Measurements from ENCODE around the gene PCDH15.

Gene PCDH15

DNA sequence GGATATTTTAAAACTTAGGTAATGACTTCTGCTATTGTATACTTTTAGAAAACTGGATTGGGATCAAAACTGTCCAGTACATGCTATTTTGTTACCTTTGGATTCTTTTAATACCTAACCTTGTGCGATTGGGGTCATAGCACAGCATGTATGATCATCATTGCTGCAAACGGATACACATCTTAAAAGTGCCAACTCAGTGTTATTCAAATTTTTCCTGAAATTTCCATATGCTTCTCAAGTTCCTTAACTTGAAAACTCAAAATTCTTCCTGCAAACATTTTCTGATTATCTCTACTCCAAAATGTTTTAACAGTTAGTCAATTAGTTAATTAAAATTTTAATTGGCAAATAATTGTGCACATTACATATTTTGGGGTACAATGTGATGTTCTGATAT, 147.5 kb downstream of the PCDH15 start:
- Histone ChIP-seq H3K27me3 (ENCODE audit: insufficient read depth, low read length) (no peaks in the 10 kb centered on the region), H3K4me1 (ENCODE audit: control insufficient read depth, insufficient read depth, low read length, unreplicated experiment) (no peaks in the 10 kb centered on the region), H3K4me3 (ENCODE audit: low read depth, low read length) (no peak overlapping the region), H3K36me3 (ENCODE audit: insufficient read depth, low read length) (no peaks in the 10 kb centered on the region), H3K27ac (ENCODE audit: low read depth, low read length) (no peak overlapping the region), H2AFZ (ENCODE audit: low read length, unreplicated experiment) (no peak overlapping the region), H3K79me2 (ENCODE audit: control insufficient read depth, insufficient read depth, low read length, unreplicated experiment) (no peaks in the 10 kb centered on the region)

DNA sequence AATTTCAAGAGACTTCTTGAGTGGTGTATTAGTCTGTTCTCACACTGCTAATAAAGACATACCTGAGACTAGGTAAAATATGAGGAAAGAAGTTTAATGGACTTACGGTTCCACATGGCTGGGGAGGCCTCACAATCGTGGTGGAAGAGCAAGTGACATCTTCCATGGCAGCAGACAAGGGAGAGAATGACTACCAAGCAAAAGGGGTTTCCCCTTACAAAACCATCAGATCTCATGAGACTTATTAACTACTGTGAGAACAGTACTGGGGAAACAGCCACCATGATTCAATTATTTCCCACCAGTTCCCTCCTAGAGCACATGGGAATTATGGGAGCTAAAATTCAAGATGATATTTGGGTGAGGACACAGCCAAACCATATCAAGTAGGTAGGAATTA, 150.5 kb downstream of the PCDH15 start:
- no peak overlapping the region for H3K27ac ChIP-seq (ENCODE audit: low read depth, low read length)
- no peaks in the 10 kb centered on the region for H3K36me3 ChIP-seq (ENCODE audit: insufficient read depth, low read length)
- H3K27me3 ChIP-seq (ENCODE audit: insufficient read depth, low read length): no peaks in the 10 kb centered on the region
- no peak overlapping the region for H3K4me3 ChIP-seq (ENCODE audit: low read depth, low read length)
- H3K79me2 ChIP-seq (ENCODE audit: control insufficient read depth, insufficient read depth, low read length, unreplicated experiment): no peaks in the 10 kb centered on the region
- H3K4me1 ChIP-seq (ENCODE audit: control insufficient read depth, insufficient read depth, low read length, unreplicated experiment): no peaks in the 10 kb centered on the region
- no peak overlapping the region for H2AFZ ChIP-seq (ENCODE audit: low read length, unreplicated experiment)

DNA sequence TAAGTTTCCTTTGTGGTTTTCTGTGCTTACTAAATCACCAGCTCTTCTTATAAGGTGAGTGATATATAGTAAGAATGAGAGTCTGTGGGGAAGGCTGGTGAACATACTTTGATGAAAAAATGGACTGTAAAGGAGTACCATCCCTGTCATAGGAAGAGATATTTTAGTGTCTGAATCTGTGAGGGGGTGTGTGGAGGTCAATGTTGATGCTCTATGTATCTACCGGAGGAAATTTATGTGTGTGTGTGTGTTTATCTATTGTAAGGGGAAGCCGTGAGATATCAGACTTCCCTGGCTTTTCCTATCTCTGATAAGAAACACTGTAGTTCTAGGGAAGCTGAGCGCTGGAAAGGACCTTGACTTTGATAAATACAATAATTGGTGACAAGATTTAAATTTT, 179.0 kb downstream of the PCDH15 start:
- H3K36me3 ChIP-seq (ENCODE audit: insufficient read depth, low read length): no peaks in the 10 kb centered on the region
- no peak overlapping the region for H2AFZ ChIP-seq (ENCODE audit: low read length, unreplicated experiment)
- no peak overlapping the region for H3K4me3 ChIP-seq (ENCODE audit: low read depth, low read length)
- H3K27me3 ChIP-seq (ENCODE audit: insufficient read depth, low read length): no peaks in the 10 kb centered on the region
- no peak overlapping the region for H3K27ac ChIP-seq (ENCODE audit: low read depth, low read length)
- H3K4me1 ChIP-seq (ENCODE audit: control insufficient read depth, insufficient read depth, low read length, unreplicated experiment): no peaks in the 10 kb centered on the region
- no peaks in the 10 kb centered on the region for H3K79me2 ChIP-seq (ENCODE audit: control insufficient read depth, insufficient read depth, low read length, unreplicated experiment)

DNA sequence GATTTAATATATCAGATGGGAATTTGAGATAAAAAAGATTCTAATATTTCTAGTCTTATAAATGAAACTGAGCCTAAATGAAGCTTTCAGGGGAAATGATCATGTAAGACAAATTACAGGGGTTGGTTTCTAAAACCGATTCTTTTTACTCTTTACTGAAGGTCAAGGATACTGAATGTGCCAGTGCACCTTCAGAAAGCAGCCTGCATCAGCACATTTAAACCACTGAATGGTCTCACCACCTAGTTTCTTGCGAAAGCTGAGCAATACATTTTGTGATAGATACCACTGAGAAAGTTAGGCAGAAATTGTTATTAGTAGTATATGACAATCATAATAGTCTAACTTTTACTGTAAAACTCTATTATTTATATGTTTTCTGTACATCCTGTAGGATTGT, 180.7 kb downstream of the PCDH15 start:
- H3K27me3 ChIP-seq (ENCODE audit: insufficient read depth, low read length): no peaks in the 10 kb centered on the region
- no peak overlapping the region for H3K4me3 ChIP-seq (ENCODE audit: low read depth, low read length)
- no peak overlapping the region for H3K27ac ChIP-seq (ENCODE audit: low read depth, low read length)
- no peaks in the 10 kb centered on the region for H3K4me1 ChIP-seq (ENCODE audit: control insufficient read depth, insufficient read depth, low read length, unreplicated experiment)
- H2AFZ ChIP-seq (ENCODE audit: low read length, unreplicated experiment): no peak overlapping the region
- no peaks in the 10 kb centered on the region for H3K36me3 ChIP-seq (ENCODE audit: insufficient read depth, low read length)
- H3K79me2 ChIP-seq (ENCODE audit: control insufficient read depth, insufficient read depth, low read length, unreplicated experiment): no peaks in the 10 kb centered on the region

DNA sequence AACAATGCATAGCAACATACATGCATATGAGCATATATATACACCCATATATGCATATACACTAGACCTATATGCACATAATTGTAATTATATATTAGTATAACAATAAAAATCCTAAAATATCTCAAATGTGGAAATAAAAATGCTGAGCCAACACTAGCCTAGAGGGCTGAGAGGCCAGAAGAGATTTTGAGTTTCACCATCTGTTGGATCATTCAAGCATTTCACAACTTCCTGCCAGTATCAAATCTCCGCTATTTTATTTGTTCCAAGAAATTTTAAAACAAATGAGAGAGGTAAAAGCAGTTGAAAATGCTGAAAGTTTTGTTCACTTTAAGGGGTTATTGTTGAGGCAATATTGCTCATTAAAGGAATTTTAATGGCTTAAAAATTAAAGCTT, 187.0 kb downstream of the PCDH15 start:
- H3K4me3 ChIP-seq (ENCODE audit: low read depth, low read length): no peak overlapping the region
- H3K27me3 ChIP-seq (ENCODE audit: insufficient read depth, low read length): no peaks in the 10 kb centered on the region
- H3K4me1 ChIP-seq (ENCODE audit: control insufficient read depth, insufficient read depth, low read length, unreplicated experiment): no peaks in the 10 kb centered on the region
- no peaks in the 10 kb centered on the region for H3K36me3 ChIP-seq (ENCODE audit: insufficient read depth, low read length)
- no peaks in the 10 kb centered on the region for H3K79me2 ChIP-seq (ENCODE audit: control insufficient read depth, insufficient read depth, low read length, unreplicated experiment)
- no peak overlapping the region for H2AFZ ChIP-seq (ENCODE audit: low read length, unreplicated experiment)
- H3K27ac ChIP-seq (ENCODE audit: low read depth, low read length): no peak overlapping the region

DNA sequence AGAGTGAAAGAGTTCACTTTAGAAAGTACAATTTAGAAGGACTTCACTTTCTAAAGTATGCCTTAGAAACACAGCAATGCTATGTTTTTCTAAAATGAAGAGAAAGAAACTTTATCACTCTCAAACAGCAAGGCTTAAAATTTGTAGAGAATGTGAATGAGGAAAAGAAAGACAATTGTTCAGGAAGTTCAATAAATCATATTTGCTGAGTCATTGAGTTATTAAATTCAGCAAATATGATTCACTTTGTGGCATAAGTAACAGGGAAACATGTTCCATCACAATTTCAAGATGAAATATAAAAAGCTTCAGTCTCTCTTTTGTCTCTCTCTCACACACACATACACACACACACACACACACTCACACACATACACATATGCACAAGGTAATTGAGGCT, 187.9 kb downstream of the PCDH15 start:
- no peak overlapping the region for H3K27ac ChIP-seq (ENCODE audit: low read depth, low read length)
- H3K4me3 ChIP-seq (ENCODE audit: low read depth, low read length): no peak overlapping the region
- H3K4me1 ChIP-seq (ENCODE audit: control insufficient read depth, insufficient read depth, low read length, unreplicated experiment): no peaks in the 10 kb centered on the region
- H2AFZ ChIP-seq (ENCODE audit: low read length, unreplicated experiment): no peak overlapping the region
- no peaks in the 10 kb centered on the region for H3K36me3 ChIP-seq (ENCODE audit: insufficient read depth, low read length)
- no peaks in the 10 kb centered on the region for H3K79me2 ChIP-seq (ENCODE audit: control insufficient read depth, insufficient read depth, low read length, unreplicated experiment)
- no peaks in the 10 kb centered on the region for H3K27me3 ChIP-seq (ENCODE audit: insufficient read depth, low read length)

DNA sequence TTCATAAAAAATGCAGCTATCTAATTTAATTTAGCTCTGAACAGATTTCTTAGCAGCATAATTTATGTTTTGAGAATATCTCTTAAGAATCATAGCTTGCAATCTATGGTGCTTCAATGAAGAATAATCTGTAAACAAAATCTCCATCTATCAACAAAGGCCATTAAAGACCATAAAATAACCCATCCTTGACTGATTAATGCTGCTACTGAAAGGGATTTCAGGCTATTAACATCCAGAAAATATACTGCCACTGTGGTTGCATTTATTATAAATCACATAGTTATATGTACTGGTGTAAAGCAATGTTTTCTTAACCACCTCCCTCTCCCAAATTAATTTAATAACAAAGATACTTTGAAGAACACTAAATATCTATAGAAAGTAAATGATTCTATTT, 191.6 kb downstream of the PCDH15 start:
- Histone ChIP-seq H3K4me1 (ENCODE audit: control insufficient read depth, insufficient read depth, low read length, unreplicated experiment) (no peaks in the 10 kb centered on the region), H3K27ac (ENCODE audit: low read depth, low read length) (no peak overlapping the region), H3K27me3 (ENCODE audit: insufficient read depth, low read length) (no peaks in the 10 kb centered on the region), H3K36me3 (ENCODE audit: insufficient read depth, low read length) (no peaks in the 10 kb centered on the region), H3K4me3 (ENCODE audit: low read depth, low read length) (no peak overlapping the region), H3K79me2 (ENCODE audit: control insufficient read depth, insufficient read depth, low read length, unreplicated experiment) (no peaks in the 10 kb centered on the region), H2AFZ (ENCODE audit: low read length, unreplicated experiment) (no peak overlapping the region)

DNA sequence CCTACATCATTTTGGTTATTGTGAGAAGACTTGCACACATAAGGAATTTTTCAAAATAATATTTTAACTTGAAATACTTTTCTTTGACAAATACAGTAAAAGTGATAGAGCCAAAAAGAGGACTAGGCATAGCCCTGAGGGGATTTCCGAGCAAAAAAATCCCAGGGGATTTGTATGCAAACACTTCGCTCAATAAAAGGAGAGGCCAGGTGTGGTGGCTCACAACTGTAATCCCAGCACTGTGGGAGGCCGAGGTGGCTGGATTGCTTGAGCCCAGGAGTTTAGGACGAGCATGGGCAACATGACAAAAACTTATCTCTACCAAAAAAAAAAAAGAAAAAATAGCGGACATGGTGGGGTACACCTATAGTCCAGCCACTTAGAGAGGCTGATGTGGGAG, 193.0 kb downstream of the PCDH15 start:
- no peaks in the 10 kb centered on the region for H3K79me2 ChIP-seq (ENCODE audit: control insufficient read depth, insufficient read depth, low read length, unreplicated experiment)
- no peaks in the 10 kb centered on the region for H3K27me3 ChIP-seq (ENCODE audit: insufficient read depth, low read length)
- H2AFZ ChIP-seq (ENCODE audit: low read length, unreplicated experiment): no peak overlapping the region
- no peaks in the 10 kb centered on the region for H3K36me3 ChIP-seq (ENCODE audit: insufficient read depth, low read length)
- no peaks in the 10 kb centered on the region for H3K4me1 ChIP-seq (ENCODE audit: control insufficient read depth, insufficient read depth, low read length, unreplicated experiment)
- no peak overlapping the region for H3K4me3 ChIP-seq (ENCODE audit: low read depth, low read length)
- H3K27ac ChIP-seq (ENCODE audit: low read depth, low read length): no peak overlapping the region

DNA sequence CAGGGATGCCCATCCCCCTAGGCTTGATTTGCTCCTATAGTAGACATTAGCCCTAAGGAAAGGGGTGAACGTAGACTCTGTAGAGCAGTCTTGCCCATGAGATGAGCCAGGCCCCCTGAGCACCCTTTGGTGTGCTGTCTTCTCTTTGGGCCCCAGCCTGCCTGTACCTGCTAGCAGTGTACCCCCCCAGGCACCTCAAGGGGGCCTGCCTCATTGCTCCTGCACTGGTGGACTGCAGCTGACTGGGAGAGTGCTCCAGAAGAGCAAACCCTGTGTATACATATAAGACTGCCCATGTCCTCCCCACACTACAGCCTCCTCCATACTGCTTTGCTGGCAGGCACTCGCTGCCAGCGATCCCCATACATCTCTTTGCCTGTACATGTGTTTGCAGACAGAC, 206.7 kb downstream of the PCDH15 start:
- H3K27ac ChIP-seq (ENCODE audit: low read depth, low read length): no peak overlapping the region
- no peak overlapping the region for H3K4me3 ChIP-seq (ENCODE audit: low read depth, low read length)
- H3K79me2 ChIP-seq (ENCODE audit: control insufficient read depth, insufficient read depth, low read length, unreplicated experiment): no peaks in the 10 kb centered on the region
- no peaks in the 10 kb centered on the region for H3K27me3 ChIP-seq (ENCODE audit: insufficient read depth, low read length)
- H3K4me1 ChIP-seq (ENCODE audit: control insufficient read depth, insufficient read depth, low read length, unreplicated experiment): no peaks in the 10 kb centered on the region
- H3K36me3 ChIP-seq (ENCODE audit: insufficient read depth, low read length): no peaks in the 10 kb centered on the region
- no peak overlapping the region for H2AFZ ChIP-seq (ENCODE audit: low read length, unreplicated experiment)

DNA sequence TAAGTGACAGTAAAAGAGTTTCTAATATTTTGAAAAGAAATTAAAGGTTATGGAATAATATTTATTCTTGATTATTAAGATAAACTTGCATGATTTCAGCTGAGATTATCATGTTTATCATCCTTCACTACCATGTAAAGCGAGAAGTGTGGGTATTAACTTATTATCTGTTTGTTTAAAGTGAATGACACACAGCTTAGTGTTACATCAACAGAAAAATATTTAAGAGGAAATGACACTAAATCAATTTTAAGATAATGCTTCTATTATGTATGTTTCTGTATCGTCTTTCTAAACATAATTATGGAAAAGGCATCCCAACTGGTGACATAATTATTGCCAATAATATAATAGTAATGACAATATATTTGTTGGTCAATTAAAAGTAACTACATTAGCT, 213.1 kb downstream of the PCDH15 start:
- no peaks in the 10 kb centered on the region for H3K4me1 ChIP-seq (ENCODE audit: control insufficient read depth, insufficient read depth, low read length, unreplicated experiment)

DNA sequence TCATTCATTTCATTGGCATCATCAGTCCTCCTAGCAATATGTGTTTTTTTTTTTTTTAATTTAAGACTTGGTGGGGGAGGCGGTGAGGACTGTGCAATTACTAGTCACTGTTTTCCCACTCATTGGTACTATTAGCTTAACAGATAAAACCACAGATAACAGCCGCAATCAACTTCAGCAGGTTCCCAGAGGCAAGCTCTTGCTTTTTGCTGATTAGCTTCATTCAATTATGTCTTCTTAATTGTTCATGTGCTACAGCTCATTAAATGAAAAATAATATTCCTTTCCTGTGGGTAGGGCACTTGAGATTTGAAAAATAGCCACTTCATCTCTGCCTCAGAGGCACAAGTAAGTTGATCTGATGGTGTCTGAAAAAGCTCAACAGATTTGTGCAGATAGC, 215.5 kb downstream of the PCDH15 start:
- H3K27ac ChIP-seq (ENCODE audit: low read depth, low read length): no peak overlapping the region
- no peaks in the 10 kb centered on the region for H3K79me2 ChIP-seq (ENCODE audit: control insufficient read depth, insufficient read depth, low read length, unreplicated experiment)
- H3K36me3 ChIP-seq (ENCODE audit: insufficient read depth, low read length): no peaks in the 10 kb centered on the region
- no peak overlapping the region for H3K4me3 ChIP-seq (ENCODE audit: low read depth, low read length)
- no peak overlapping the region for H2AFZ ChIP-seq (ENCODE audit: low read length, unreplicated experiment)
- H3K4me1 ChIP-seq (ENCODE audit: control insufficient read depth, insufficient read depth, low read length, unreplicated experiment): no peaks in the 10 kb centered on the region
- no peaks in the 10 kb centered on the region for H3K27me3 ChIP-seq (ENCODE audit: insufficient read depth, low read length)

More for the DNA sequence above, 213.1 kb downstream of the PCDH15 start:
- Histone ChIP-seq H3K27me3 (ENCODE audit: insufficient read depth, low read length) (no peaks in the 10 kb centered on the region), H3K79me2 (ENCODE audit: control insufficient read depth, insufficient read depth, low read length, unreplicated experiment) (no peaks in the 10 kb centered on the region), H3K27ac (ENCODE audit: low read depth, low read length) (no peak overlapping the region), H3K36me3 (ENCODE audit: insufficient read depth, low read length) (no peaks in the 10 kb centered on the region), H3K4me3 (ENCODE audit: low read depth, low read length) (no peak overlapping the region), H2AFZ (ENCODE audit: low read length, unreplicated experiment) (no peak overlapping the region)

DNA sequence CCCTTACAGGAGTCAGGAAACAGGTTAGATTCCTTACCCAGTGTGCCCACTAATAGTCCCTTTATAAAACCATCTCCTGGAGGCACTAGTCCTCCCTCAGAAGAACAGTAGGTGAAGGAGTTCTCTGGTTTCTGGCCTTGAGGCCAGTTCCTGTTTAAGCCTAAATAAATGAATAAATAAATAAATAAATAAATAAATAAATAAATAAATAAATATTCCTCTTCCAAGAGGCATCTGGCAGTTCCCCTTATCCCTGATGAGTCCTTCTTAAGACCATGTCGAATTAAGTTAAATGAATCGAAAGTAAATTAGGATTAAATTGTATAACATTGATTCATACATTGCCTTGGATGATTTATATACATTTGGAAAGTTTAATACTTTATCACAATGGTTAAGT, 223.3 kb downstream of the PCDH15 start:
- H3K79me2 ChIP-seq (ENCODE audit: control insufficient read depth, insufficient read depth, low read length, unreplicated experiment): no peaks in the 10 kb centered on the region
- no peak overlapping the region for H3K4me3 ChIP-seq (ENCODE audit: low read depth, low read length)
- H3K4me1 ChIP-seq (ENCODE audit: control insufficient read depth, insufficient read depth, low read length, unreplicated experiment): no peaks in the 10 kb centered on the region
- no peak overlapping the region for H3K27ac ChIP-seq (ENCODE audit: low read depth, low read length)
- no peak overlapping the region for H2AFZ ChIP-seq (ENCODE audit: low read length, unreplicated experiment)
- no peaks in the 10 kb centered on the region for H3K27me3 ChIP-seq (ENCODE audit: insufficient read depth, low read length)
- no peaks in the 10 kb centered on the region for H3K36me3 ChIP-seq (ENCODE audit: insufficient read depth, low read length)

Measured in ACC112 (cell line).